SJCRH30 (cell line): ENCODE results near the gene UGT1A8. TPM values are rescaled to one million over a fixed set of nuclear protein-coding genes. Genes with fewer than 3 reads are reported as not detected.
"Not testable (repeated sequence)": the region's sequence is repeated elsewhere in the genome, so short reads cannot be mapped to it uniquely, and the experiment has no call there.

Source experiments
- DNase-seq, 2 experiments: peaks; one replicate each; pipeline ENCODE4 v3.0.0-alpha.2; 2015 to 2020
- H3K27ac ChIP-seq: fragments of 250-450 bp; sonication (Bioruptor Pico); 2 replicates; pipeline ENCODE4 v1.5.1; 2020; ENCODE audit warnings: mild to moderate bottlenecking, moderate library complexity
- H3K27me3 ChIP-seq: fragments of 250-450 bp; sonication (Bioruptor Pico); 2 replicates; pipeline ENCODE4 v1.5.1; 2020; ENCODE audit warnings: mild to moderate bottlenecking, moderate library complexity
- H3K36me3 ChIP-seq: fragments of 250-450 bp; sonication (Bioruptor Pico); 2 replicates; pipeline ENCODE4 v1.5.1; 2020; ENCODE audit warnings: mild to moderate bottlenecking, moderate library complexity
- H3K4me1 ChIP-seq: fragments of 250-450 bp; sonication (Bioruptor Pico); 2 replicates; pipeline ENCODE4 v1.5.1; 2020; ENCODE audit warnings: mild to moderate bottlenecking, moderate library complexity
- H3K4me3 ChIP-seq: fragments of 250-450 bp; sonication (Bioruptor Pico); 2 replicates; pipeline ENCODE4 v1.5.1; 2020; ENCODE audit warnings: mild to moderate bottlenecking, moderate library complexity
- H3K9me3 ChIP-seq: fragments of 250-450 bp; sonication (Bioruptor Pico); replicated peaks from 2 replicates; pipeline ENCODE4 v1.5.1; 2020; ENCODE audit warnings: mild to moderate bottlenecking, moderate library complexity
- total RNA-seq: library from RNA; depleted of rRNA; stranded (reverse); fragments of >200 nt; shearing (Covaris generic); gene quantifications from 2 replicates; pipeline ENCODE4 v1.2.3, GENCODE V29; 2014

The UGT1A8 gene
- total RNA-seq, 1 experiment from 2014 or later = not detected

DNA sequence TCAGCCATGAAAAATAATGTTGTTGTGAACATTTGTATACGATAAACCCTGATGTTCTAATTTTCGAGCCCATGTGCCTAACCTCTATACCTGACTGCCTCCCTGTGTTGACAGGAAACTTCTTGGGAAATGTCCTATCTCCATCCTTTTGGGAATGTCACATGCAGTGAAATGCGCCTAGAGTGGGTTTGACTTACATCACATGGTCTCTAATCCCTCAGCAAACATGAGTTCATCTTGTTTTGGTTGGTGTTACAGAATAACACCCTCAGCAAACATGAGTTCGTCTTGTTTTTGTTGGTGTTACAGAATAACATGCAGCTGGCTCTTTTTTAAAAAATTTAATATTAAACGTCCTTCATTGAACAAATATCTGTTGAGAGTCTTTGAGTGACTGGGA, 70.9 kb downstream of the UGT1A8 start:
- Histone ChIP-seq H3K9me3 (no peaks in the 10 kb centered on the region), H3K36me3 (no peaks in the 10 kb centered on the region), H3K27ac (no peak overlapping the region), H3K4me3 (no peak overlapping the region), H3K4me1 (no peaks in the 10 kb centered on the region), H3K27me3 (no peaks in the 10 kb centered on the region)
- DNase-seq = no peak

DNA sequence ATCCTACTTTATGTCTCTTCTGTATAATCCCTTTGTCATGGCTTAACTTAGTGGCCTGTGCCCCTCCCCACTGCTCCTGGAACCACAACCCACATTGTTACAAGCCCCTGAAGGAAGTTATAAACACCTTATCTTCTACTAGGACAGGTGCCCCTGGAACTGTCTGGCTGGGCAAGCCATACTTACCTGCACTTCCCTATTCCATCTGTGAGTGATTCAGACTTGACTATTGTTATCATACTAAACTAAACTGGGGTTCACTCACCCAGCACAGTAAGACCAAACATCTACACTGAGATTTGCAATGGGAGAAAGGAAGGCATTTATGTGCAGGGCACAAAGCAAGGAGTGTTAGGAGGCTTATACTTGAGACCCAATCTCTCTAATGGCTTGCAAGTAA, 71.6 kb downstream of the UGT1A8 start:
- no peak for DNase-seq

DNA sequence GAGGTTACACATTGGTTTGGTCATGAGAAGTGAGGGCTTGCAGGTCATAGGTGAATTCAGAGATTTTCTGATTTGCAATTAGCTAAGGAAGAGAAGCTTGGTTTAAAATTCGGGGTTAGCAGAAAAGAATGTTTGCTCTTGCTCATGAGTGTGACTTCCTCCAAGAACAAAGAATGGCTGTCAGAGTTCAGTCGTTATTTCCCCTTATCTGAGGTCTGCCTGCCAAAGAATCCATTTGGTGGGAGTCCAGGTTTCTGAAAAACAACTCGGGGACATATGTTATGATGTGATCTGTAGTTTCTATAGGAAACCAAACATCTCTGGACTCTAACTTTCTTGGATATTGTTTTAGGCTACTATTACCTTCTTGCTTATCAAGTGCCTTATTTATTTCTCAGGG, 72.1 kb downstream of the UGT1A8 start:
- Histone ChIP-seq H3K4me1 (no peaks in the 10 kb centered on the region), H3K27me3 (no peaks in the 10 kb centered on the region), H3K9me3 (no peaks in the 10 kb centered on the region), H3K36me3 (no peaks in the 10 kb centered on the region), H3K27ac (no peak overlapping the region), H3K4me3 (no peak overlapping the region)
- DNase-seq = no peak

More for the DNA sequence above, 71.6 kb downstream of the UGT1A8 start:
- Histone ChIP-seq H3K4me3 (no peak overlapping the region), H3K36me3 (no peaks in the 10 kb centered on the region), H3K27me3 (no peaks in the 10 kb centered on the region), H3K4me1 (no peaks in the 10 kb centered on the region), H3K27ac (no peak overlapping the region), H3K9me3 (no peaks in the 10 kb centered on the region)

DNA sequence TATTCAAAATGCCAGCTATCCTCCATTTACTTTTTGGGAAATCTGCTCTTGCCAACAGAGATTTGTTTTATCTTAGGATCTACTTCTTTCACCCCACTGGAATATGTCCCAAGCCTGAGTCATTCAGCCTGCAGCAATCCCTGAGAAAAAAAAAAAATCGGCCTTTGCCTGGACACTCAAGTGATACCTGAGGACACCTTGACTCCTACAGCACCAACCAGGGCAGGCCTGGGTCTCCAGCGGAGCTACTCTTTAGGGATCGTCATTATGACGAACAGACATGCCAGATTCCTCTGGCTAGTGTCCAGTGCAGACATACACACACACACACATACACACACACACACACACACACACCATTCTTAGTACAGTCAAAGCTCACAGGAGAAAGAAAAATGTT, 73.0 kb downstream of the UGT1A8 start:
- Histone ChIP-seq H3K4me1 (no peaks in the 10 kb centered on the region), H3K27me3 (no peaks in the 10 kb centered on the region), H3K4me3 (no peak overlapping the region), H3K27ac (no peak overlapping the region), H3K36me3 (no peaks in the 10 kb centered on the region), H3K9me3 (no peaks in the 10 kb centered on the region; the same call in 1 of the 2 replicates)
- no peak for DNase-seq

GRCh38 chr2:233691443-233692433, 74.3 kb downstream of the UGT1A8 start:
- Histone ChIP-seq H3K36me3 (no peaks in the 10 kb centered on the region), H3K27me3 (no peaks in the 10 kb centered on the region), H3K4me3 (no peak overlapping the region), H3K4me1 (no peaks in the 10 kb centered on the region), H3K27ac (no peak overlapping the region), H3K9me3 (no peaks in the 10 kb centered on the region; the same call in 1 of the 2 replicates)
- DNase-seq = no peak

- DNase-seq = no peak
- Histone ChIP-seq H3K27ac (no peak within 1 kb of the TSS), H3K9me3 (no peaks in the 10 kb centered on the region; the same call in 1 of the 2 replicates), H3K27me3 (no peaks in the 10 kb centered on the region), H3K36me3 (no peaks in the 10 kb centered on the region), H3K4me3 (no peak within 1 kb of the TSS), H3K4me1 (no peaks in the 10 kb centered on the region)
Observed at GRCh38 chr2:233692648-233693047, 75.2 kb downstream of the UGT1A8 start, which contains the start of gene UGT1A6. Gene UGT1A6, plus strand, starts transcription at chr2:233692890. Its CDS starts 115 bp downstream, at chr2:233693005.

DNA sequence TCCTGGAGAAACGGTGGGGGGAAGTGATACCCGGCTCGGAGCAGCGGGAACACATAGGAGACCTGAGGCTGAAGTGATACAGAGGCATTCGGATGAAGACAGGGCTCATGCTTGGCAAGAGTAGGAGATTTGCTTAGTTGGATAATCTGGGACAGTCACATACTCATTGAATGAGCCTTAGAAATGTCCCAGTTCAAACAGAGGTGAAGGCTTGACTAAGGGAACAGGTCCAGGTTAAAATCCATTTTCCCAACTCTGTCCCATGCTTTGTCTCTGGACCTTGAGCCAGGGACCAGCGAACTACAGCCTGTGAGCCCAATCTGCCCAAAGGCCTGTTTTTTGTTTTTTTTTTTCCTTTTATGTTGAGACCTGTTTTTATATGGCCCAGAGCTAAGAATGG, 76.5 kb downstream of the UGT1A8 start:
- Histone ChIP-seq H3K36me3 (no peaks in the 10 kb centered on the region), H3K4me1 (no peaks in the 10 kb centered on the region), H3K27me3 (no peaks in the 10 kb centered on the region), H3K27ac (no peak overlapping the region), H3K9me3 (no peaks in the 10 kb centered on the region; the same call in 1 of the 2 replicates), H3K4me3 (no peak overlapping the region)
- no peak for DNase-seq

- Histone ChIP-seq H3K27me3 (no peaks in the 10 kb centered on the region), H3K9me3 (no peaks in the 10 kb centered on the region; the same call in 1 of the 2 replicates), H3K4me3 (no peak overlapping the region), H3K36me3 (no peaks in the 10 kb centered on the region), H3K27ac (no peak overlapping the region), H3K4me1 (no peaks in the 10 kb centered on the region)
- no peak for DNase-seq
Observed at GRCh38 chr2:233698740-233699139, 81.3 kb downstream of the UGT1A8 start.

GRCh38 chr2:233699424-233700027, 82.1 kb downstream of the UGT1A8 start:
- no peaks in the 10 kb centered on the region for H3K36me3 ChIP-seq
- no peaks in the 10 kb centered on the region; the same call in 1 of the 2 replicates for H3K9me3 ChIP-seq
- no peak for DNase-seq
- H3K27ac ChIP-seq = no peak overlapping the region
- H3K4me1 ChIP-seq = no peaks in the 10 kb centered on the region
- no peak overlapping the region for H3K4me3 ChIP-seq
- no peaks in the 10 kb centered on the region for H3K27me3 ChIP-seq

DNA sequence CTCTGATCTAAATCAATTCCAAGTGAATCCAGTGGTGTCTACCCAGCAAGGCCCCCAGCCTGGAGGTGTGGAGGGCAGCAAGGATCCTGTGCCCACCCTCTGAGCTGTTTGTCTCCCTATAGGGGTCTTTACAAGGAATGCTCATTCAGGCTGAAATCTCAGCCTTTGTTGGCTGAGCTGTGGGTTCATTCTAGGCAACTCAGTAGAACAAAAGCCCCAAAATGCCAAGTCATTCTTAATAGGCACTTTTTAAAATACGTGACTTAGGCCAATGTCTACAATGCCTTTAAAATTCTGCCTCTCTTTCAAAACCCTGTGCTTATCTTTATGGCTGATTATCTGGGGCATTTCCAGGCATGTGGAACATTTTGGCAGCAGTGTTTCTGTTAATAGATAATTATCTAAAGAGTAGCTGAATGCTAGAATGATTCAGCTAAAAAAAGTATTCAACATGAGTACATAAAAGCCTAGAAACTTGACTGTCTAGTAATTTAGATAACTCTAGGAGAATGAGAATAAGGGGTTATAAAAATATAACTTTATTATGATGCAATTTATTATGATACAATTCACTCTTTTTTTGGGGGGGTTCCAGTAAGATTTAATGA, 82.7 kb downstream of the UGT1A8 start:
- H3K27me3 ChIP-seq = no peaks in the 10 kb centered on the region
- H3K36me3 ChIP-seq = no peaks in the 10 kb centered on the region
- no peak overlapping the region for H3K27ac ChIP-seq
- H3K4me1 ChIP-seq = no peaks in the 10 kb centered on the region
- H3K4me3 ChIP-seq = no peak overlapping the region
- no peaks in the 10 kb centered on the region; the same call in 1 of the 2 replicates for H3K9me3 ChIP-seq
- DNase-seq = no peak

- not testable (repeated sequence) for H3K4me3 ChIP-seq, H3K36me3 ChIP-seq, DNase-seq, H3K27ac ChIP-seq, H3K4me1 ChIP-seq, H3K9me3 ChIP-seq, H3K27me3 ChIP-seq
Observed at GRCh38 chr2:233700842-233701241, 83.4 kb downstream of the UGT1A8 start.

DNA sequence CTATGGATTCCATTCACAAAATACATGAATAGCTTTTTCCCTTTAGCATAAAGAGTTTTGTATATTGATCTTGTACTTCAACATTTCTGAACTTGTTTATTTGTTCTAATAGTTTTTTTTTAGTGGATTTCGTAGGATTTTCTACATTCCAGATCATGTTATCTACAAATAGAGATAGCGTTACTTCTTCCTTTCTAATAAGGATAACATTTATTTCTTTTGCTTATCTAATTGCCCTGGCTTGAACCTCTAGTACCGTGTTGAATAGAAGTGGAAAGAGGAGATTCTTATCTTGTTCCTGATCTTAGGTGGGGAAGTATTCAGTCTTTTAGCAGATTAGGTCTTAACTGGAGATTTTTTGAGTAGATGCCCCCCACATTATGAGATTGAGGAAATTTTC, 84.8 kb downstream of the UGT1A8 start:
- Histone ChIP-seq H3K4me1 (no peaks in the 10 kb centered on the region), H3K9me3 (no peaks in the 10 kb centered on the region), H3K27ac (no peak overlapping the region), H3K36me3 (no peaks in the 10 kb centered on the region), H3K4me3 (no peak overlapping the region), H3K27me3 (no peaks in the 10 kb centered on the region)
- no peak for DNase-seq

DNA sequence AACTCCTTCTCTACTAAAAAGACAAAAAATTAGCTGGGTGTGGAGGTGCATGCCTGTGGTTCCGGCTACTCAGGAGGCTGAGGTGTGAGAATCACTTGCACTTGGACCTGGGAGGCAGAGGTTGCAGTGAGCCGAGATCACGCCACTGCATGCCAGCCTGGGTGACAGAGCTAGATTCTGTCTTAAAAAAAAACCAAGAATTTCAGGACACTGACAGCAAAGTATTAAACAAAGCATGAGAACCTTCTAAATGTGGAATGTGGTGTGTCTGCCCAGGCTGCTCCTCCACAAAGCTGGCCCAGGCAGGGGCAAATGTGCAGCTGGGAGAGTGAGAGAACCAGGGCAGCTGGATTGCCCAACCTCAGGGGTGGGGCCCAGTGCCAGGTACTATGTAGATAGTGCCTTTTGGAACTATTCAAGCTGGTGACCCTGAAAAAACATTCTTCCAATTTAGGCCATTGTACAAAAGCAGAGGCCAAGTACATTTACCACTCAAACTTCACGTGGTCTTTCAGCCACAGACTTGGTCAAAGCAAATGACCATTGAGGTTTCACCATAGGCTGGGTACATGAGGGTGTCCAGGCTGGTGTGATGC, 88.6 kb downstream of the UGT1A8 start:
- H3K4me1 ChIP-seq = no peaks in the 10 kb centered on the region
- no peak overlapping the region for H3K27ac ChIP-seq
- H3K27me3 ChIP-seq = no peaks in the 10 kb centered on the region
- no peak for DNase-seq
- no peaks in the 10 kb centered on the region for H3K9me3 ChIP-seq
- no peaks in the 10 kb centered on the region for H3K36me3 ChIP-seq
- no peak overlapping the region for H3K4me3 ChIP-seq

- Histone ChIP-seq H3K27me3 (no peaks in the 10 kb centered on the region), H3K4me3 (no peak overlapping the region), H3K27ac (no peak overlapping the region), H3K4me1 (no peaks in the 10 kb centered on the region), H3K9me3 (no peaks in the 10 kb centered on the region), H3K36me3 (no peaks in the 10 kb centered on the region)
- no peak for DNase-seq
Observed at GRCh38 chr2:233706720-233707119, 89.3 kb downstream of the UGT1A8 start.
